H9 (cell line): ENCODE results near the gene PLD3. TPM values are rescaled to one million over a fixed set of nuclear protein-coding genes. Genes with fewer than 3 reads are reported as not detected.

Source experiments
- DNase-seq: peaks from one replicate; pipeline ENCODE4 v3.0.0-alpha.2; 2017
- H2AFZ ChIP-seq: one replicate; pipeline ENCODE4 v1.6.1; 2013; ENCODE audit warnings: mild to moderate bottlenecking, low read length, control low read depth, moderate library complexity
- H2AK5ac ChIP-seq: 2 replicates; pipeline ENCODE4 v1.6.1; 2013; ENCODE audit warnings: low read length, control low read depth, mixed read lengths; ENCODE audit not compliant: insufficient read length
- H2BK120ac ChIP-seq: one replicate; pipeline ENCODE4 v1.6.1; 2013; ENCODE audit warnings: low read depth, mild to moderate bottlenecking, low read length, control low read depth, inconsistent platforms; ENCODE audit not compliant: poor library complexity, severe bottlenecking
- H2BK12ac ChIP-seq: 2 replicates; pipeline ENCODE4 v1.6.1; 2013; ENCODE audit warnings: low read length, control low read depth, mixed read lengths, low read depth; ENCODE audit not compliant: insufficient read length
- H2BK15ac ChIP-seq: 2 replicates; pipeline ENCODE4 v1.6.1; 2013; ENCODE audit warnings: low read depth, low read length, control low read depth
- H2BK20ac ChIP-seq: one replicate; pipeline ENCODE4 v1.6.1; 2013; ENCODE audit warnings: low read depth, mild to moderate bottlenecking, low read length, control low read depth, inconsistent platforms; ENCODE audit not compliant: poor library complexity, severe bottlenecking
- H2BK5ac ChIP-seq: 2 replicates; pipeline ENCODE4 v1.6.1; 2013; ENCODE audit warnings: low read length, control low read depth, mixed read lengths; ENCODE audit not compliant: insufficient read length
- H3K14ac ChIP-seq: 2 replicates; pipeline ENCODE4 v1.6.1; 2013; ENCODE audit warnings: low read length, control low read depth; ENCODE audit not compliant: insufficient read depth
- H3K18ac ChIP-seq: 2 replicates; pipeline ENCODE4 v1.6.1; 2013; ENCODE audit warnings: low read depth, mild to moderate bottlenecking, mixed read lengths, low read length, control low read depth; ENCODE audit not compliant: insufficient read length
- H3K23ac ChIP-seq: 2 replicates; pipeline ENCODE4 v1.6.1; 2013; ENCODE audit warnings: low read length, control low read depth, mixed read lengths, low read depth; ENCODE audit not compliant: insufficient read length
- H3K23me2 ChIP-seq: 2 replicates; pipeline ENCODE4 v1.6.1; 2013; ENCODE audit warnings: low read depth, mild to moderate bottlenecking, mixed read lengths, low read length, control low read depth; ENCODE audit not compliant: insufficient read length, poor library complexity, severe bottlenecking
- H3K27ac ChIP-seq: 2 replicates; pipeline ENCODE4 v1.5.1; 2013; ENCODE audit warnings: low read length, control low read depth, mixed read lengths, low read depth; ENCODE audit not compliant: insufficient read length
- H3K27me3 ChIP-seq: 2 replicates; pipeline ENCODE4 v1.6.1; 2013; ENCODE audit warnings: low read length, control low read depth, inconsistent platforms; ENCODE audit not compliant: insufficient read depth
- H3K4ac ChIP-seq: 2 replicates; pipeline ENCODE4 v1.6.1; 2013; ENCODE audit warnings: low read depth, mild to moderate bottlenecking, control low read depth, inconsistent platforms, low read length, moderate library complexity
- H3K4me1 ChIP-seq: 2 replicates; pipeline ENCODE4 v1.6.1; 2013; ENCODE audit warnings: low read length, control low read depth, inconsistent platforms; ENCODE audit not compliant: insufficient read depth
- H3K4me2 ChIP-seq: 2 replicates; pipeline ENCODE4 v1.6.1; 2013; ENCODE audit warnings: low read length, control low read depth, mixed read lengths; ENCODE audit not compliant: insufficient read length, insufficient read depth
- H3K56ac ChIP-seq: 2 replicates; pipeline ENCODE4 v1.6.1; 2013; ENCODE audit warnings: low read depth, mild to moderate bottlenecking, mixed read lengths, low read length, control low read depth; ENCODE audit not compliant: insufficient read length
- H3K79me1 ChIP-seq: 2 replicates; pipeline ENCODE4 v1.6.1; 2013; ENCODE audit warnings: low read depth, mild to moderate bottlenecking, moderate library complexity, low read length, control low read depth, inconsistent platforms; ENCODE audit not compliant: insufficient read depth, poor library complexity, severe bottlenecking
- H3K79me2 ChIP-seq: 2 replicates; pipeline ENCODE4 v1.6.1; 2013; ENCODE audit warnings: low read length, control low read depth, inconsistent platforms; ENCODE audit not compliant: insufficient read depth
- H3K9ac ChIP-seq: 2 replicates; pipeline ENCODE4 v1.6.1; 2013; ENCODE audit warnings: low read length, control low read depth, mixed read lengths; ENCODE audit not compliant: insufficient read length; ENCODE audit errors: extremely low read depth
- H3K9me3 ChIP-seq: one replicate; pipeline ENCODE4 v1.6.1; 2013; ENCODE audit warnings: low read depth, low read length, inconsistent platforms; ENCODE audit not compliant: control insufficient read depth
- H3T11ph ChIP-seq: one replicate; pipeline ENCODE4 v1.6.1; 2013; ENCODE audit warnings: mild to moderate bottlenecking, low read length, control low read depth, inconsistent platforms
- H4K20me1 ChIP-seq: one replicate; pipeline ENCODE4 v1.6.1; 2013; ENCODE audit not compliant: control insufficient read depth, insufficient read length, insufficient read depth
- H4K5ac ChIP-seq: 2 replicates; pipeline ENCODE4 v1.6.1; 2013; ENCODE audit warnings: low read depth, mild to moderate bottlenecking, mixed read lengths, low read length, control low read depth; ENCODE audit not compliant: insufficient read length
- H4K8ac ChIP-seq: replicated peaks from 2 replicates; pipeline ENCODE4 v1.6.1; 2013; ENCODE audit warnings: low read length, control low read depth, mixed read lengths, low read depth; ENCODE audit not compliant: insufficient read length
- H4K91ac ChIP-seq: 2 replicates; pipeline ENCODE4 v1.6.1; 2013; ENCODE audit warnings: low read depth, mild to moderate bottlenecking, moderate library complexity, mixed read lengths, low read length, control low read depth; ENCODE audit not compliant: insufficient read length
- H3K27ac Mint-ChIP-seq, 3 experiments: 2 replicates in 2 of 3; 3 replicates in 1 of 3; pipeline ENCODE4 v1.8.0; 2020 to 2021; ENCODE audit warnings: mixed read lengths in 3 of 3, mild to moderate bottlenecking in 1 of 3, moderate library complexity in 1 of 3
- H3K27me3 Mint-ChIP-seq: 2 replicates; pipeline ENCODE4 v1.8.0; 2021; ENCODE audit warnings: low read depth, mild to moderate bottlenecking, moderate library complexity, mixed read lengths
- H3K36me3 Mint-ChIP-seq, 3 experiments: 2 replicates in 2 of 3; 3 replicates in 1 of 3; pipeline ENCODE4 v1.8.0; 2020 to 2021; ENCODE audit warnings: low read depth in 3 of 3, mixed read lengths in 3 of 3; ENCODE audit not compliant: insufficient read depth in 1 of 3
- H3K4me1 Mint-ChIP-seq, 2 experiments: 2 replicates each; pipeline ENCODE4 v1.8.0; 2020; ENCODE audit warnings: mixed read lengths in 2 of 2
- H3K4me3 Mint-ChIP-seq, 2 experiments: 2 replicates in 1 of 2; 3 replicates in 1 of 2; pipeline ENCODE4 v1.8.0; 2020 to 2021; ENCODE audit warnings: mild to moderate bottlenecking in 2 of 2, mixed read lengths in 2 of 2, moderate library complexity in 1 of 2
- H3K9me3 Mint-ChIP-seq, 2 experiments: 2 replicates in 1 of 2; 3 replicates in 1 of 2; pipeline ENCODE4 v1.8.0; 2020; ENCODE audit warnings: mild to moderate bottlenecking in 2 of 2, mixed read lengths in 2 of 2, moderate library complexity in 1 of 2
- CTCF ChIP-seq: fragments of 200-600 bp; sonication (generic); conservative IDR thresholded peaks from 3 replicates; pipeline ENCODE4 v1.8.0; 2021; ENCODE audit warnings: antibody characterized with exemption, mild to moderate bottlenecking
- WGBS: extraction: QIAGEN DNeasy Blood & Tissue Kit; methylation state at CpG from one replicate; pipeline ENCODE4 v1.1.7; 2013; ENCODE audit warnings: missing lambda C conversion rate, low lambda C conversion rate, mixed read lengths; ENCODE audit not compliant: insufficient read length; ENCODE audit errors: extremely low coverage; 5-methylcytosine and 5-hydroxymethylcytosine counted together
- total RNA-seq: library from RNA; stranded (reverse); gene quantifications from 2 replicates; pipeline ENCODE4 v1.2.1, GENCODE V29; 2021

Gene PLD3
- total RNA-seq, 1 experiment from 2014 or later, result 194 TPM

GRCh38 chr19:40379446-40380198 lies 31.1 kb downstream of the PLD3 start:
- Histone ChIP-seq H3K56ac (no peak overlapping the region), H2AFZ (no peak overlapping the region), H2BK12ac (no peak overlapping the region), H2BK15ac (no peak overlapping the region), H3K4ac (no peak overlapping the region), H3K27me3 (no peaks in the 10 kb centered on the region), H4K91ac (no peak overlapping the region), H3K14ac (no peak overlapping the region), H3K79me1 (no peaks in the 10 kb centered on the region), H2BK20ac (no peak overlapping the region), H2BK120ac (no peak overlapping the region), H3K9me3 (no peaks in the 10 kb centered on the region), H3K23ac (no peak overlapping the region), H3K9ac (no peak overlapping the region), H3K18ac (no peak overlapping the region), H2BK5ac (no peak overlapping the region), H3K4me2 (no peak overlapping the region), H4K8ac (no peak overlapping the region), H4K5ac (no peak overlapping the region), H3T11ph (no peak overlapping the region), H3K23me2 (no peaks in the 10 kb centered on the region), H2AK5ac (no peak overlapping the region), H3K79me2 (no peaks in the 10 kb centered on the region), H4K20me1 (peaks cover 2% of the 10 kb centered on the region), H3K27ac (no peak overlapping the region), H3K4me1 (no peaks in the 10 kb centered on the region)
- Mint-ChIP-seq H3K4me3 (peak overlapping the region in 1 of 2 experiments; percentile 35; a peak in 2 of 5 replicates), H3K27ac (peak overlapping the region in 2 of 3 experiments; percentile 62 to 74; a peak in 4 of 7 replicates), H3K36me3 (peaks cover 3 to 27% (median 19%) of the 10 kb centered on the region in 3 experiments; a peak in 6 of 7 replicates), H3K9me3 (no peaks in the 10 kb centered on the region), H3K4me1 (peaks cover 4 to 9% of the 10 kb centered on the region in 2 experiments), H3K27me3 (peaks cover under 1% of the 10 kb centered on the region; the same call in 1 of the 2 replicates)
- DNase-seq, result no peak
- no peak for TF ChIP-seq CTCF
- no CpG with 5 or more reads among the region's 11 CpGs for WGBS
